Stromal cell of bone marrow (primary cell): ENCODE results near the gene ATN1.
"Not testable (repeated sequence)": the region's sequence is repeated elsewhere in the genome, so short reads cannot be mapped to it uniquely, and the experiment has no call there.

Experiments
- DNase-seq: peaks from one replicate; pipeline ENCODE4 v3.0.0-alpha.2; 2012; ENCODE audit warnings: low read depth

ATN1 gene, protein sequence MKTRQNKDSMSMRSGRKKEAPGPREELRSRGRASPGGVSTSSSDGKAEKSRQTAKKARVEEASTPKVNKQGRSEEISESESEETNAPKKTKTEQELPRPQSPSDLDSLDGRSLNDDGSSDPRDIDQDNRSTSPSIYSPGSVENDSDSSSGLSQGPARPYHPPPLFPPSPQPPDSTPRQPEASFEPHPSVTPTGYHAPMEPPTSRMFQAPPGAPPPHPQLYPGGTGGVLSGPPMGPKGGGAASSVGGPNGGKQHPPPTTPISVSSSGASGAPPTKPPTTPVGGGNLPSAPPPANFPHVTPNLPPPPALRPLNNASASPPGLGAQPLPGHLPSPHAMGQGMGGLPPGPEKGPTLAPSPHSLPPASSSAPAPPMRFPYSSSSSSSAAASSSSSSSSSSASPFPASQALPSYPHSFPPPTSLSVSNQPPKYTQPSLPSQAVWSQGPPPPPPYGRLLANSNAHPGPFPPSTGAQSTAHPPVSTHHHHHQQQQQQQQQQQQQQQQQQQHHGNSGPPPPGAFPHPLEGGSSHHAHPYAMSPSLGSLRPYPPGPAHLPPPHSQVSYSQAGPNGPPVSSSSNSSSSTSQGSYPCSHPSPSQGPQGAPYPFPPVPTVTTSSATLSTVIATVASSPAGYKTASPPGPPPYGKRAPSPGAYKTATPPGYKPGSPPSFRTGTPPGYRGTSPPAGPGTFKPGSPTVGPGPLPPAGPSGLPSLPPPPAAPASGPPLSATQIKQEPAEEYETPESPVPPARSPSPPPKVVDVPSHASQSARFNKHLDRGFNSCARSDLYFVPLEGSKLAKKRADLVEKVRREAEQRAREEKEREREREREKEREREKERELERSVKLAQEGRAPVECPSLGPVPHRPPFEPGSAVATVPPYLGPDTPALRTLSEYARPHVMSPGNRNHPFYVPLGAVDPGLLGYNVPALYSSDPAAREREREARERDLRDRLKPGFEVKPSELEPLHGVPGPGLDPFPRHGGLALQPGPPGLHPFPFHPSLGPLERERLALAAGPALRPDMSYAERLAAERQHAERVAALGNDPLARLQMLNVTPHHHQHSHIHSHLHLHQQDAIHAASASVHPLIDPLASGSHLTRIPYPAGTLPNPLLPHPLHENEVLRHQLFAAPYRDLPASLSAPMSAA (N-terminal part only)

DNA sequence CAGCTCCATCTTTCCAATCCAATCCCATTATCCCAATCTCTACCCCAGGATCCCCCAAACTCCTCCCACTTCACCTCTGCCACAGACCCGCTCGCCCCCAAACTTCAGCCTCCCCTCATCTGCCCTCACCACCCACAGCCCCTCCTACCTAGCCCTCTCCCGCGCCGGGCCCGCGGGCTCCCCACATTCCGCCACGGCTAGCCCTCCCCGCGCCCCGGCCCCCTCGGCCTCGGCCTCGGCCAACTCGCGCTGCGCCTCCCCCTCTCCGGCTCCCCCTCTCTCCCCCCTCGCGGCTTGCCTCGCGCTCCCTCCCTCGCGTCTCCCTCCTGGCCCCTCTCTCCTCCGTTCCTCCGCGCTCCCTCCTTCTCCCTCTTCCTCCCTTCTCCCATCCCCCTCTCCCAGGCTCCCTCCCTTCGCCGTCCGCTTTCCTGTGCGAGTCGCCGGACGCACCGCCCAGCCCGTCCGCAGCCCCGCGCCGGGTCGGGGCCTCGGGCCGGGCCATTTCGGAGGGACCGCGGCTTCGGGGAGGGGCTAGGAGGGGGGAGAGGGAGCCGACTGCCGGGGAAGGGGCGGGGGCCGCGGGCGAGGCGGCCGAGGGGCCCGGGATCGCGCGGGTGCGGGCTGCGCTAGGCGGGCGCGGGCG is at the start of gene ATN1:
TSS of gene ATN1 (plus strand) at position 581 of the 643 bp plus-strand sequence. CDS start 6,043 bp downstream, outside the sequence.
- peak; percentile 68 for DNase-seq

DNA sequence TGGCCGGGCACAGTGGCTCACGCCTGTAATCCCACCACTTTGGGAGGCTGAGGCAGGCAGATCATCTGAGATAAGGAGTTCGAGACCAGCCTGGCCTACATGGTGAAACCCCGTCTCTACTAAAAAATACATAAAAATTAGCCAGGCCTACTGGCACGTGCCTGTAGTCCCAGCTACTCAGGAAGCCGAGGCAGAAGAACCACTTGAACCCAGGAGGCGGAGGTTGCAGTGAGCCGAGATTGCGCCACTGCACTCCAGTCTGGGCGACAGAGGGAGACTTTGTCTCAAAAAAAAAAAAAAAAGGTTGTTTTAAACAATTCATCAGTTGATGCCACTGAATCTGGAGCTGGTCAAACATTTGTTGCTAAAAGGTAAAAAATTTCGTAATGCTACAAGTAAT is 47.9 kb upstream of the ATN1 start:
- not testable (repeated sequence) for DNase-seq

DNA sequence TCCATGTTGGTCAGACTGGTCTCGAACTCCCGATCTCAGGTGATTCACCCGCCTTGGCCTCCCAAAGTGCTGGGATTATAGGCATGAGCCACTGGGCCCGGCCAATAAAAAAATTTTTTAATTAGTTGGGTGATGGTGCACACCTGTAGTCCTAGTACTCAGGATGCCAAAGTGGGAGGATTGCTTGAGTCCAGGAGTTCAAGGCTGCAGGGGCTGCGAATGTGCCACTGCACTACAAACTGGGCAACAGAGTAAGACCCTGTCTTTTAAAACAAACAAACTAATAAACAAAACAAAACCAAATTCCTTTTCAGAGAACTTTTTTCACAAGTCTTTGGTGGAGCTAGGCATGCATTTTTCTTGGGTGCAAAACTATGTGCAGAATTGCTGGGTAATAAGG is 44.5 kb upstream of the ATN1 start:
- no peak for DNase-seq

DNA sequence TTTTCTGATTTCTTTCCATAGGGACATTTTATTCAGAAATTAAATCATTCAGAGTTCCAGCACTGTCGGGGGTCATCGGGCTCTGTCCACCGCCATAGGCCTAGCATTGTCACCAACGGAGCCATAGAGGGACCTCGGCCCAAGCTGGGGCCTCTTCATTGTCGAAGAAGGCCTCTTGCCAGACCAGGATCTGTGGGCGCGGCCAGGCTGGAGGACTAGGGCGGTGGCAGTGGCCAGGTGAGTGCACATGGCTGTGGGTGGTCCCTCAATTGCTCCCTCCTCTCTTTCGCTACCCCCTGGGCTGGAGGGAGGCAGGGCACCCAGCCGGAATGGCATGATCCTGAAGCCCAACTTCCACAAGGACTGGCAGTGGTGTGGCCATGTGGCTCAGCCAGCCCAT is 44.1 kb upstream of the ATN1 start:
- DNase-seq, result no peak

DNA sequence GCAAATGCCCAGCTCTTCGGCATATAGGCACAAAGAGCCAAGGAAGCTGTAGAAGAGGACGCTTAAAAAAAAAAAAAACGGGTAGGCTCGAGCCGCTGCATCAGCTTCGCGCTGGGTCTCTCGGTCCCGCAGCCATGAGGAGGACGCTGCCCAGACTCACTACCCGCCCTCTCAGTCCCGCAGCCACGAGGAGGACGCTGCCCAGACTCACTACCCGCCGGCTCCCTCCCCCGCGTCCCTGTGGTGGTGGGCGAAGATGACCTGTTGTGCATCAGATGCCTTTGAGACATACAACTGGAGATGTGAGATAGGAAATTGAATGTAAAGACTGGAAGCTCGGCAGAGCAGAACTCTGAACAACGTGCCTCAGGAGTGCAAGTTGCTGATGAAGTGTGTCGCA is 43.2 kb upstream of the ATN1 start:
- no peak for DNase-seq

DNA sequence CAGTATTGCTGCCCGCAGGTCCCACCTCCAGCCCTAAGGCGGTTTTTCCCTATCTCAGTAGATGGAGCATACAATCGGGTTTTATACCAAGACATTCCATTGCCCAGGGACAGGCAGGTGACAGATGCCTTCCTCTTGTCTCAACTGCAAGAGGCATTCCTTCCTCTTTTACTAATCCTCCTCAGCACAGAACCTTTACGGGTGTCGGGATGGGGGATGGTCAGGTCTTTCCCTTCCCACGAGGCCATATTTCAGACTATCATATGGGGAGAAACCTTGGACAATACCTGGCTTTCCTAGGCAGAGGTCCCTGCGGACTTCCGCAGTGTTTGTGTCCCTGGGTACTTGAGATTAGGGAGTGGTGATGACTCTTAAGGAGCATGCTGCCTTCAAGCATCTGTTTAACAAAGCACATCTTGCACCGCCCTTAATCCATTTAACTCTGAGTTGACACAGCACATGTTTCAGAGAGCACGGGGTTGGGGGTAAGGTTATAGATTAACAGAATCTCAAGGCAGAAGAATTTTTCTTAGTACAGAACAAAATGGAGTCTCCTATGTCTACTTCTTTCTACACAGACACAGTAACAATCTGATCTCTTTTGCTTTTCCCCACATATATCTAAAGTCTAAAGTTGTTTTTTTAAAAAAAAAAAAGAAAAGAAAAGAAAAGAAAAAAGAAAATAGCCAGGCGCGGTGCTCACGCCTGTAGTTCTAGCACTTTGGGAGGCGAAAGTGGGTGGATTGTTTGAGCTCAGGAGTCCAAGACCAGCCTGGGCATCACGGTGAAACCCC is 41.4 kb upstream of the ATN1 start:
- DNase-seq, result not testable (repeated sequence)

DNA sequence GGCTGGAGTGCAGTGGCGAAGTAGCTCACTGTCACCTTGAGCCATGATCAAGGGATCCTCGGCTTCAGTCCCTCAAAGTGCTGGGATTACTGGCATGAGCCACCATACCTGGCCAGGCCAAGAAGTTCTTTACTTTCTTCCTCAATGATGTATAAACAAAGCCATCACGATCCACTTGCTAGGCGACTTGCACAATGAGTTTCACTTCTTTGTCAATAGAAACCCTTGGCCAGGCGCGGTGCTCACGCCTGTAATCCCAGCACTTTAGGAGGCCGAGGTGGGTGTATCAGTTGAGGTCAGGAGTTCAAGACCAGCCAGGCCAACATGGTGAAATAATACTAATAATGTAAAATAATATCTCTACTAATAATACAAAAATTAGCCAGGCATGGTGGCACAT is 40.3 kb upstream of the ATN1 start:
- DNase-seq, result no peak

DNA sequence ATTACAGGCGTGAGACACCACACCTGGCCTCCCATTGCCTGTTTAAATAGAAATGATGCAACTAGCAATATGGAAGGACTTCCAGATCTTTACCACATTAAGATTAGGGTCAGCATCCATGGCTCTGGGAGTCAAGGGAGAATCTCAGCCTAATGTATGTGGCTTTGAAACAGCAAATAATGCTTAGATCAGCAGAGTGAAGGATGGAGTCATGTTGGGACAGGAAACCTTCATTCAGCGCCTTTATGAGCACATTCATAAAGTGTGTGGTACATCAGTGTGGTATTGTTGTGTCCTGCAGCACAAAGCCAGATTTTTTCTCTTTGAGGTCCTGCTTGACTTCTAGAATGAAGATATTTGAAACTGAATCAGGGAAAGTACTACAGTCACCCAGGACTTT is 39.4 kb upstream of the ATN1 start:
- DNase-seq, result no peak

DNA sequence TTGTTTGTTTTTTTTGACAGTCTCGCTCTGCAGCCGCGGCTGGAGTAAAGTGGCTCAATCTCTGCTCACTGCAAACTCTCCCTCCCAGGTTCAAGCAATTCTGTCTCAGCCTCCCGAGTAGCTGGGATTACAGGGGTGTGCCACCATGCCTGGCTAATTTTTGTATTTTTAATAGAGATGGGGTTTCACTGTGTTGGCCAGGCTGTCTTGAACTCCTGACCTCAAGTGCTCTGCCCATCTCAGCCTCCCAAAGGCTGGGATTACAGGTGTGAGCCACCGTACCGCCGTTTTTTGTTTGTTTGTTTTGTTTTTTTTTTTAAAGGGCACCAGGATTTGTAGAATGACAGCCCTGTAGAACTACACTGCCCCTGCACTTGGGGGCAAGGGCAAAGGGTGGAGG is 39.0 kb upstream of the ATN1 start:
- not testable (repeated sequence) for DNase-seq

DNA sequence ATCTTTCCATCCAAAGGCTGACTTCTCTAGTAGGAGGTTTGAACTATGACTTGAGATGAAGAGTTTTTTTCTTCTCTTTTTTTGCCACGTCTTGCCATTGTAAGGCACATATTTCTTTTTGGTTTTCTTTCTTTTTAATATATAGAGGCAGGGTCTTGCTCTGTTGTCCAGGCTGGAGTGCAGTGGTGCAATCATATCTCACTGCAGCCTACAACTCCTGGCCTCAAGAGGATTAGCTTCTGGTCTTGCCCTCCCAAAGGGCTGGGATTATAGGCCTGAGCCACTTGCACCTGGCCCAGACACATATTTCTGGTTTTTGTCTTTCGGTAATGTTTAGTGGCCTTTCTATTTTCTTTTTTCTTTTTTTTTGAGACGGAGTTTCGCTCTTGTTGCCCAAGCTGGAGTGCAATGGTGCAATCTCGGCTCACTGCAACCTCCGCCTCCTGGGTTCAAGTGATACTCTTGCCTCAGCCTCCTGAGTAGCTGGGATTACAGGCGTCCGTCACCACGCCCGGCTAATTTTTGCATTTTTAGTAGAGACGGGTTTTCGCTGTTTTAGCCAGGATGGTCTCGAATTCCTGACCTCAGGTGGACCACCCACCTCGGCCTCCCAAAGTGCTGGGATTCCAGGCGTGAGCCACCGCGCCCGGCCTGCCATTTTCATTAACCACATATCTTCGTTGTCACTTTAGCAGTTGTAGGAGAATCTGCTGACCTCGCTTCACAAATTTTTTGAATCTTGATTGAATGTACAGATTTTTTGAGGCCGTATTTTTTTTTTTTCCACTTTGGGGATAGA is 37.8 kb upstream of the ATN1 start:
- not testable (repeated sequence) for DNase-seq

DNA sequence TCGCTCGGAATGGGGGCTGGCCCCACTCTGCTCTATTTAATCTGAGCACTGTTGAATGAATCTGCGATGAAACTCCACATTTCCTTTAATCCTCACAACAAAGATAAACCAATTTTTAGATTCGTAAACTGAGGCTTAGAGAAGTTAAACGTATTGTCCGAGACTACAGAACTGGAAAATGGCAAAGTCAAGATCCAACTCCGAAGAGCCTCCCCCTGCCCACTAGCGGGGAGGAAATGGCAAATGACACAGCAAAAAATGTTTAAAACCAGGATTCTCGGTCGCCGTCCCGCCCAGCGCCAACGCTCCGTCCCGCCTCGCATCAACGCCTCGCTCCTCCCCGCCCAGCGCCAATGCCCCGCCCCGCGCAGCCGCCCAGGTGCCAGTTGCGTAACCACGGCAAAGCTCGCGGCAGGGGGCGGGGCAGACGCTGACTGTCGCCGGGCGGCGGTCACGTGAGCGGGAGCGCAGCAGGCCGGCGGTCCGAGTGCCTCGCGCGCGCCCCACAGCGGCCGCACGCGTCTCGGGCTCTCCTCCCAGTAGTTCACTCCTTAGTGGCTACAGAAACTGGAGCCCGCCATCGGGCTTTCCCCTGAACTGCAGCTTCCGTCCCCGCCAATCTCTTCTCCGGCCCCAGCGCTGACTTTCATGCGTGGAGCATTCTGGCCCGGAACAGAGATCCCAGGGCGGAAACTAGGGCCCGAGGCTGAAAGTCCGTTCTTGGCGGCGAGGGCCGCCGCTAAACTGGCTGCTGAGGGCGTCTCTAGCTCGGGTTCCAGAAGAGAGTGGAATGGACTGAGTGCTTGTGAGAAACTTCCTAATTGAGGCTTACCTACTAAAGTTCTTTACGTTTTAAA is 36.7 kb upstream of the ATN1 start:
- peak; percentile 91 for DNase-seq

DNA sequence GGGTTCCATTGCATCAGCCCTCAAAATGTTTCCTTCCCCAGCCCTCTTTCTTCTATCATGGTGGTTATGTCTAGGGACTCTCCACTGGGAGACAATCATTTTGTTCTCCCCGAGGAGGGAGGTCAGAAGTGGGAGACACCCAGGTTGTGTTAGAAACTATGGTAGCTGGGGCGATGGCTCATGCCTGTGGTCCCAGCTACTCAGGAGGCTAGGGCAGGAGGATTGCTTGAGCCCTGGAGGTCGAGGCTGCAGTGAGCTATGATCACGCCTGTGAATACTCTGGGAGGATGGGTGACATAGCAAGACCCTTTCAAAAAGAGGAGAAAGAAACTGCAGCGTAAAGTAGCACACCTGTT is 36.1 kb upstream of the ATN1 start:
- DNase-seq, result no peak

DNA sequence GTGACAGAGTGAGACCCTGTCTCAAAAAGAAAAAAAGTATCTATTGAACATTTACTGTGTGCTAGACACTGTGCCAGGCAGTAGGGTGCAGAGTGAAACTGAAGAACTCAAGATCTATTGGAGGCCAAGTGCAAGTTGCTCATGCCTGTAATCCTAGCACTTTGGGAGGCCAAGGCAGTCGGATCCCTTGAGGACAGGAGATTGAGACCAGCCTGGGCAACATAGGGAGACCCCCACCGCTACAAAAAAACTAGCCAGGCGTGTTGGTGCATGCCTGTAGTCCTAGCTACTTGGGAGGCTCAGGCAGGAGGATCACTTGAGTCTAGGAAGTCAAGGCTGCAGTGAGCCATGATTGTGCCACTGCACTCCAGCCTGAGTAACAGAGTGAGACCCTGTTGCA is 35.1 kb upstream of the ATN1 start:
- DNase-seq, result not testable (repeated sequence)

DNA sequence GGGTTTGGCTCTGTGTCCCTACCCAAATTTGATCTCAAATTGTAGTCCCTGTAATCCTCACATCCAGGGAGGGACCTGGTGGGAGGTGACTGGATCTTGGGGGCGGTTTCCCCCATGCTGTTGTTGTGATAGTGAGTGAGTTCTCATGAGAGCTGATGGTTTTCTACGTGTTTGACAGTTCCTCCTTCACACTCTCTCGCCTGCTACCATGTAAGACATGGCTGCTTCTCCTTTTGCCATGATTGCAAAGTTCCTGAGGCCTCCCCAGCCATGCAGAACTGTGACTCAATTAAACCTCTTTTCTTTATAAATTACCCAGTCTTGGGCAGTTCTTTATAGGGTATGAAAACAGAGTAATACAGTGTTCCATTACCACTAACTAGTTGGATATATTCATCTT is 33.4 kb upstream of the ATN1 start:
- no peak for DNase-seq

DNA sequence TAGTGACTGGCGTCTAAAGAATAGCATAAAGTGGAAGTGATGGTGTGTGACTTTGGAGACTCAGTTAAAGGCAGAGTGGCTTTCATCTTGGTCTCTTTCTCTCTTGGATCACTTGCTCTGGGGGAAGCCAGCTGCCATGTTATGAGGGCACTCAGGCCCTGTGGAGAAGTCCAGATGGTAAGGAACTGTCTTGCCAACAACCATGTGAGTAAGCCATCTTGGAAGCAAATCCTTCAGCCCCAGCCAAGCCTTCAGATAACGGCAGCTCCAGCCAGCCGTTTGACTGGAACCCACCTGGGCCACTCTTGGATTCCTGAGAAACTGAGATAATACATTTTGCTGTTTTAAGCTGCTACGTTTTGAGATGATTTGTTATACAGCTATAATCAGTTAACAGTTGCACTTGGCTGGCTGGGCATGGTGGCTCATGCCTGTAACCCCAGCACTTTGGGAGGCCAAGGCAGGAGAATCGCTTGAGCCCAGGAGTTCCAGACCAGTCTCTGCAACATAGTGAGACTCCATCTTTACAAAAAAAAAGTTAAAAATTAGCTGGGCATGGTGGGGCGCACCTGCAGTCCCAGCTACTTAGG is 30.8 kb upstream of the ATN1 start:
- DNase-seq, result no peak

DNA sequence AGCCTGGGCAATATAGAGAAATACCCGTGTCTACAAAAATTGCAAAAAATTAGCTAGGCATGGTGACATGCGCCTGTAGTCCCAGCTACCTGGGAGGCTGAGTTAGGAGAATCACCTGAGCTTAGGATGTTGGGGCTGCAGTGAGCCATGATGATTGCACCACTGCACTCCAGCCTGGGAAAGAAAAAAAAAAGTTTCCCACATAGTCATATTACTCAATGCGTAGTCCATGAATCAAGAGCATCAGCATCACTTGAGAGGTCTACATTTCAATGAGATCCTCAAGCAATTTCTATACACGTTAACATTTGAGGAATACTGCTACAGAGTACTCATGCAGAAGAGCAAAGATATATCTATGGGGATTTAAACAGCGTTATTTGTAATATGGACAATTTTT is 28.3 kb upstream of the ATN1 start:
- DNase-seq, result no peak

DNA sequence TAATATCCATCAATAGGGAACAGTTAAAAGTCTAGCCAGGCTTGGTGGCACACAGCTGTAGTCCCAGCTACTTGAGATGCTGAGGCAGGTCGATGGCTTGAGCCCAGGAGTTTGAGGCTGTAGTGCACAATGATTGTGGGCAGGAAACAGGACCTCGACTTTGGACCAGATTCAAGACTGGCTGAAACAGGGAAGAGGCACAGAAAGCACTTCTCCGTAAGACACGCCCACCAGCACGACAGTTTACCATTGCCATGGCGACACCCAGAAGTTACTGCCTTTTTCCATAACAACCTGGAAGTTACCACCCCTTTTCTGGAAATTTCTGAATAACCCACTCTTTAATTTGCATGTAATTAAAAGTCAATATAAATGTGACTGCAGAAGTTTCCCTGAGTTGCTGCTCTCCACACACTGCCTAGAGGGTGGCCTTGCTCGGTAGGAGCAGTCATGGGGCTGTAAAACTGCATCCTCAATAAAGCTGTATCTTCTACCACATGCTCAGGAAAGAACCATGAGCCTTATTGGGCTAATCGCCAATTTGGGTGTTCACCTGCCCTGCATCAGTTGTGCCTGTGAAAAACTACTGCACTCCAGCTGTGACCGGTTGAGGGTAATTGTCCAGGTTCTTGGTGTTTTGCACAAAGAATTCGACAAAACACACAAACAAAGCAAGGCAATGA is 27.8 kb upstream of the ATN1 start:
- DNase-seq, result peak; percentile 53

DNA sequence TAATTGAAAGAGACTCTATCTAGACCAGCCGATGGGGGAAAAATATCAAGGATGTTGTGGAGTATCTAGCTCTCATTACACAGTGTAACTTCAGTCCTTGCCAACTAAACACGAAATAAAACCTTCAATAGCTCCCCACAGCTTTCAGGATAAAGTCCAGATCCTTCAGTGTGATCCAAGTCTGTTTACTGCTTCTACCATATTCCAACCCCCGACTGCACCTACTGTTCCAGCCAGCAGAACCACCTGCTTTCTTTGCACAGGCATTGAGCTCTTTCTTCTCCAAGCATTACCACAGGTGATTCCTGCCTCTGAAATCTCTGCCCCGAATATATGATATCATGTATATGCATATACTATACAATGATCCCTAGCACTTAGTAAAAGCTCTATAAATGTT is 25.3 kb upstream of the ATN1 start:
- DNase-seq, result no peak

DNA sequence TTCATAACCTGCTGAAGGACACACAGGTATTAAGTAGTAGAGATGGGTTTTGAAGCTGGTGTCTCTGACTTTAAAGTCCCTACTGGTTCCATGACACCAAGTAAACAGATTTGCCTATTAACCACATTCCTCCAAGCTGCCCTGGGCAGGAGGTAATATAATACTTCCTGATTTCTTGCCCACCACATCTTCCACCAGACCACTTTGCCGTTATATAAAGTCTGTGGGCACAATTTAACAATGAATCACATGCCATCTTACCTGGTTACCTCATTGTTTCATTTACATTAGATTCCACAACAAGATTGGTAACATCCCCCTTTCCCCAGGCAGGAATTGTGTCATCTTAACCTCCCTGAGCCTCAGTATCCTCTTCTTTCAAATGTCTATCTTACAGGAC is 24.0 kb upstream of the ATN1 start:
- DNase-seq, result no peak
